Medulla oblongata (tissue), 1 donor: ENCODE results near the gene MDM1.

Experiments used
- DNase-seq: peaks from one replicate; pipeline ENCODE4 v3.0.0-alpha.2; 2015; ENCODE audit errors: extremely low spot score

MDM1 gene

DNA sequence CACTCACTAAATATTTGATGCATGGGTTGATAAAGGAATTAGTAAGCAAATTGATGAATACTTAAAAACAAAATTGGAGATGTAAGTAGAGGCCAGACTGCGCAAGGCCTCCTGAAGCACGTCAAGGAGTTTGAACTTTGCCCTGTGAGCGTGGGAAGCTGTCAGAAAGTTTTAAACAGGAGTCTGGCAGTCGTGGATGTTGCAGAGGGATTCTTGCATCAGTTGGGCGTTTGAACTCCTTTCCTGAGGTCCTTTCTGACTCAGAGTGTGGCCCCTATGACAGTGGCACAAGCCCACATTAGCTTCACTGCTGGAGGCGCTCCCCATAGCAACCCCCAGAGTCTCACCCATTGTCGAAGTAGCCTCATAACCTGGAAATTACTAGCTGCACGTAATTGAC lies 60.8 kb downstream of the MDM1 start:
- DNase-seq: no peak

DNA sequence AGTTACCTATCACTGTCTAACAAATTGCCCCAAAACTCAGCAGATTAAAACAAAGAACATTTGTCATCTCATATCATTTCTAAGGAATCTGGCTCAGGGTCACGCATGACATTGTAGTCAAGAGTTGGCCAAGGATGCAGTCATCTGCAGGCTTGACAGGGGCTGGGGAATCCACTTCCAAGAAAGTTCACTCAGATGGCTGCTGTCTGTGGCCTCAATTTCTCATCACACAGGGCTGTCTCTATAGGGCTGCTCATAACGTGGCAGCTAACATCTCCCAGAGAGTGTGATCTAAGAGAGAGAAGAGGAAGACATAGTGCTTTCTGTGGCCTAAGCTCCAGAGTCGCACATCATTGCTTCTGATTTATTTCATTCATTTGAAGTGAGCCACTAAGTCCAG lies 61.8 kb downstream of the MDM1 start:
- DNase-seq: no peak

DNA sequence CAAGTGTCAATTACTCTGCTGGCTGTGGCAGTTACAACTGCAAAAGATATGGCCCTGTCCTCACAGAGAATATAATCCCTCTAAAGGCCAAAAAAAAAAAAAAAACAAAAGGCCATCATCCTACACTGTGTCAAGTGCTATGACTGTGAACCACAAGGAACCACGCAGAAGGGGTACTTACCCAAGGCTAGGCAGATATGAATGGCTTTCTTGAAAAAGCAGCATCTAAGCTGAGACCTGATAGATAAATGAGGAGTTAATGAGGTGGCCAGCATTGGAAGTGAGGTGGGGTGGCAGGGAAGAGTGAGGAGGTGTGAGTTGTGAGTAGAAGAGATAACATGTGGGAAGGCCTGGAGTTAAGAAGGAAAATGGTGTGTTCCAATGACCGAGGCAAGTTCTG lies 62.4 kb downstream of the MDM1 start:
- DNase-seq: no peak

DNA sequence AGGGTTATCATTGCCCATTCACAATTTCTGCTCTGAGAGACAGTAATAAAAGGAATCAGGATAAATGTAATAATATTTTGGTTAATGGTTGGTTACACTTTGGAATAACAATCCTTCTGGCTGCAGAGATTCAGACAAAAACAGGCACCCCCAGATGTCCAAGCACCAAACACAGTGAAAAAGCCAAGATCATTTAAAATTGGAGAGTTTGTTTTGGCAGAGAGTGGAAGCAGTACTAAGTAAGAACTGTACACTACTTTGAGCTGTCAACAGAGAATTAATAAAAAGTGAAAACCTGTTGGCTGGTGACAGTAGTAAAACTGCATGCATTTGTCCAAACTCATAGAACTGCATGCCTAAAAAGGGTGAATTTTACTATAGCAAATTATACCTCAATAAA lies 63.2 kb downstream of the MDM1 start:
- DNase-seq: no peak

DNA sequence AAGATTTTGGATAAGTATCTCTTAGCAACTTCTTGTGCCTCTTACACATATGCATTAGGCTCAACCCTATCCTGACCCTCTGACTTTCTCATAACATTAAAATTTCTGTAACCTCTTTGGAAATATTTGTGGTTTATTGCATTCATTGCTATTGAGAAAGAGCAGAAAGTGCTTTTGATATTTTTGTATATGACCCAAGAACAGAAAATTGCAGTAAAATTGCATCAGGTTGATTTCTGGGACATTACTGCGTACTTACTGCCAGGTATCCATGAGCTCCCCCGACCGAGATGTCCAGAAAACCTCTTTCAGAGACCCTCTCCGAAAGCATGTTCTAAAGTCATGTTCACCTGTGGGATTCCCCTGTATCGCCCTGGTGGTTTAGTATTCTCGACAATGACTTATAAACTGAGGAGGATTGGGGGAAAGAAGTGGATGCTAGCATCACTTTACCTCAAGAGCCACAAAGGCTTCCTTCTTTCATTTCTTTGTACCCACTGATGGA lies 64.2 kb downstream of the MDM1 start:
- no peak for DNase-seq

DNA sequence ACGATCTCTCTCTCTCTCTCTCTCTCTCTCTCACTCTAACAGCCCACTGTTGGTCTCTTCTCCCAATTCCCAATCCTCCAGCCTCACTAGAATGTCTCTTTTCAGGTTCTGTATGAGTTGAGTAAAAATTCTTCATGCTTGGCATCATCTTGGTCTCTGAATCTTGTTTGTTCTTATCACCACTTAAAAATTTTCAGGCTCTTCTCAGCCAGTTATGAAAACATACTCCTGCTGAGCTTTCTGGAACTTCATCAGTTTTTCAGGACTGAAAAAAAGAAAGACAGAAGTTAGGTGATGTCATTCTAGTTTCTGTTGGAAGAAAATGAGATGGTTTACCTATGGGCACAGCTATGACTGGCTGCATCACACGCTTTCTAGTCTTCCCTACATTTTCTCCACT lies 67.3 kb downstream of the MDM1 start:
- DNase-seq: no peak

DNA sequence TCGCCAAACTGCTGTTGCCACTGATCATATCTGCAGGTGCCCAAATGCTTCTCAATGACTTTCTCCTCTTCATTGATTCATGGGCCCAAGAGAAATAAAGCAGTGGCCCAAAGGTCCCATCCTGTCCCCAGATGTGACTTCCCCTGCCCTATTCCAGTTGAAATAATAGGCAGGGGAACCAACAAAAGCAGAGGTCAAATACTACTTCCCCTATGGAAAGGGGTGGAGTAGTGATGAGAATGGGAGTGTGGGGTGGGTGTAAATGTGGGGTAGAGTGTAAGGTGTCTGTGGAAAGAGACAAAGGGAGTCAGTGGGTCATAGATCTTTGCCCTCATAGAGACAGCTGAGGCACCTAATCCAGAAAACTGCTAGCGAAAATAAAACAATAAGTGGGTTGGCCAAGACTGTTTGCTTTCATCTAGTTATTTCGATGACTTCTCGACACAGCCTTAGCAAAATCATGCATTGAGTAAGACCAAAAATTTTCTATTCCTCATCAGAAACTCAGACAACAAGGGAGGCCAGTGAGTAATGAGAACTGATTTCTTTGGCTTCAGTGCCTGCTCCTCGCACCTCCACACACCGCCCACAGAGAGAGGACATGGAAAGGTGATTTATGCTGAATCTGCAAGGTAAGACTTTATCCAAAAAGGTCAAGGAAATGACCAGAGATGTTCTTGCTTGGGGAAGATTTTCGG lies 67.9 kb downstream of the MDM1 start:
- DNase-seq: no peak

DNA sequence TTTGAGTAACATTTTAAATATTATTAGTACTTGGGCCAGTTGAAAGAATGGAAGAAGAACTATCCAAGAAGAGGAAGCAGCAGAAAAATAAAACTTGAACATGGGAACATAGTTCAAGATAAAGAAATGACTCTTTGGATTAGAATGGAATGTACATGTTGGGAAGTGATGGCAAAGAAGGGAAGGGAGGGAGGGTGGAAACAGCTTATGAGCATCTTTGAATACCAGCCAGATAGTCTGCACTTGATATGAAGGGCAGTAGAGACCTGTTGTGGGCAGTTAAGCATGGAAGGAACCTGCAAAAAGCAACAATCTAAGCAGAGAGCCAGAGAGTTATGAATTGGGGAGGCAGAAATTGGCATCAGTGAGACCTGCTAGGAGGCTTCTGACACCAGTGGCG lies 68.8 kb downstream of the MDM1 start:
- no peak for DNase-seq

DNA sequence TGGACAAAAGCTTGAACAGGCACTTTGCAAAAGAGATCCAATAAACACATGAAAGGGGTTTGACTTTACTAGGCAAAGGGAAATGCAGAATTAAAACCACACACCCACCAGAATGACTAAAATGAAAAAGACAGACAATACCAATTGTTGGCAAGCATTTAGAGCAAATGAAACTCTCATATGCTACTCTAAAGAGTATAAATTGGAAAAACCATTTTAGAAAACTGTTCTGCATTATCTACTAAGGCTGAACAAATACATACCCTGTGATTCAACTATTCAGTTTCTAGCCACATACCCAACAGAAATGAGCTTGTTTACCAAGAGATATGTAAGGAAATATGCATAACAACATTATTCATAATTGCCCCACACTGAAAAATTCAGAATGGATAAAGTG lies 70.3 kb downstream of the MDM1 start:
- DNase-seq: no peak

DNA sequence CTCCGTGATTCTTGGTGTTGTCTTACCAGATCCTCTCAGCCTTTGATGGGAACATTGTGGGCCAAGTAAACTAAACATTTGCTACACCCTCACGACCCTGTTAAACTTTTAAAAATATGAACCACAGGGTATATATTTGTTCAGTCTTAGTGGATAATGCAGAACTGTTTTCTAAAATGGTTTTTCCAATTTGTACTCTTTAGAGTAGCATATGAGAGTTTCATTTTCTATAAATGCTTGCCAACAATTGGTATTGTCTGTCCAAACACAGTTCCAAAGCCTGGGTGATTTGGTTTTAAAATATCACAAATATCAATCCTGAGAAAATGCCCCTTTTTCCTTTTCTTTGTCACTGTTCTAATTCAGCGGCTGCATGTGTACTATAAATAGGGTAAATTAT lies 72.0 kb downstream of the MDM1 start:
- DNase-seq: no peak

DNA sequence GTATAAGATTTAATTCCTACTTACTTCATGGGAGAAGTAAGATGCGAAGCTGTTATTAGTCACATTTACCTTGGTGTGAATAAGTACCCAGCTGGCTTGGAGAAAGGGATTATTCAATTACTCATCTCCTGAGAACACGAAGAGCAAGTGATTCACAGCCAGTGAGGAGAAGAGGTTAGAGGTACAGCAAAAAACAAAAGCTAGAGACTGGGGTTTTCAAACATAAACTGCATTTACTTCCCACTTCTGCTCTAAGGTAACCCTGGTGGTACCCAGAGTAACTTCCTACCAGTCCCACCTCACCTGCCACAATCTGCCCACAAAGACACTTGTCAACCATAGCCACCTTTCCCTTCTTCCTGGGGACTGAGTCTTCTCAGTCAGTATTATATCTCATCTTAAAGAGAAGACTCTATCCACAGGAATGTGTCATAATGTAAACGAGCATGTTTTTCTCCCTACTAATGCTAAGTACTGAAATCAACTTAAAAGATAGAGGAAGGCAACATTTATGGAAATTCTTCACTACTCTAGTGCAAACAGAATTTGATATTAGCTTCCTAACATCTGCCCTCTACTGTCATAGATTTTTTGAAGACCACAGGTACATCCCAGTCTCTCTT lies 72.7 kb downstream of the MDM1 start:
- no peak for DNase-seq

DNA sequence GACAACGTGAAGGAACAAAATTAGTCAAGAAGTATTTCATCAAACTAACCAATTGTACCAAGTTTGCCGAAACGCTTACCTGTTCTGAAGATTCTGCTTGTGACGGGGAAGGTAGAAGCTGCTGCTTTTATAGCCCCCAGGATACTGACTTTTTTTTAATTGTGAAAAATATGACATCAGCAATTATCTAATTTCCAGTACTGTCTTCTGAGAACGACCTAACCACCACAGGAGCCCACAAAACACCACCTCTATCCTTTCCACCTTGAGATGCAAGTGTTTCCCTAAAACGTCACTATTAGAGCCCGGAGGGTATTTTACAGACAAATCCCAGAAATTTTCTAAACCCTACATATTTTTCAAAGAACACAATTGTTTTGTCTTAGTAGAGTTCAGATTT lies 78.7 kb downstream of the MDM1 start, which contains the start of gene IL22:
Gene IL22, minus strand, starts transcription at position 101 of the 400 bp plus-strand sequence. CDS start 156 bp downstream, outside the sequence.
- DNase-seq: no peak

DNA sequence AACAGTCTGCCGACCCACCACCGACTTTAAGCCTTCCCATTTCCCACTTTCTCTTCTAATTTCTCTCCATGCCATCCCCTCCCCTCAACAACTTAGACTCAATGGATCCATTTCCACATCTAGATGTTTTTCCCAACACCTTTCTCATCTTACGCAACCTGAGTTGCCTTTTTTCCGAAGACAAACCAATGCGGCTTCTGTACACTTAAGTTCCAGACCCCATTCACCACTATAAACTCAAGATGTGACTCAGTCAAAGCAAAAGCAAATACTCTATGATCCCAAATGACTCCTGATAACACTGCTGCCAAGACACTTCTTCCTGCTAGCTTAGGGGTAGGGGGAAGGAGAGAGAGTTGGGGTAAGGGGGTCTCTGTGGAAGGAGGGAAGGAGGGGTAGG lies 80.1 kb downstream of the MDM1 start:
- no peak for DNase-seq

DNA sequence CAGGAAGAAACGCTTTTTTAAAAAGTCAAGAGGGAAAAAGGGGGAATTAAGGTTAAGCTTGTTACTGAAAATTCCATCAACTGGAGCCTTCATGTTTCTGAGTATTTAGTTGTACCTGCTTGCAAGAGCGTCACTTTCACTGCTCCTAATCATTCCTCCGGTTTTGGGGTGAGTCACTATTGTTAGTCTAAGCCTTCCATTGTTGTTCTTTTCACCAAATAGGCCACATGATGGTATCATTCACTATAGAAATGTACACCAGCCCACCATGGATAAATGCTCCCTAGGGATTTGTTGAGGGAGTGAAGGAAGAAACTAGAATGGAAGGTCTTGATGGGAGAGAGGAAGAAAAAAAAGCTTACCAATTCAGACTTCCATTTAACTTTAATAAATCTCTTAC lies 81.7 kb downstream of the MDM1 start:
- DNase-seq: no peak

DNA sequence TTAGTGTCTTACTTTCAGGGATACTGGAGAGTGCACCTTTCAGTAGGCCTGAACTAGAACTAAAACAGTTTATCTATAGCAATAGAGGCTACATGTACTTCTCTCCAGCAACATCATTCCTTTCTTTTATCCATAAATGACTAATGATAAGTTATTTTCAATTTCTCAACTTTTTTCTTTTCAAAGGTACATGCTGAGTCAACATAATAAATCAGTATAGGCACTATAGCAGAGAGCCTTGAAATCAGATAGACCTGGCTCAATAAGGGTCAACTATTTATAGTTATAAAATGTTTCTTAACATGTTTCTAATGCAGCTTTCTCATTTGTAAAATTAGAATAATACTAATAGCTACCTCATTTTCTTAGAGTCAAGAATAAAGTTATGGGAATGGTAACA lies 84.4 kb downstream of the MDM1 start:
- DNase-seq: no peak

DNA sequence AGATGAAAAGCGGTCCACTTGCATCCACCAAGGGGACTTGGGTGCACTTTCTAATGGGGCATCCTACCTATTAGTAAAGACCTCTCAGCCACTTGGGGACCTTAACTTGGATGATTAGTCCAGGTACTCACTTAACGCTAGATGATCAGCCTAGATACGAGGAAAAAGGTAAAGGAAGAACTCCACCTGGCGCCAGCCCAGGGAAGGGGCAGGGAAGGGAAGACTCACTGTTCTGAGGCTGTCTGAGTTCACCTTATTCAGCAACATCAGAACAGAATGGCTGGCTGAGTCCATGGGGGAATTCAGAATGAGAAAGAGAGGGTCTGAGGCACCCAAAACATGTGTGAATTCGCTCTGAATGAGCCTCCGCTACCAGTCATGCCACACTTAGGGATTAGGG lies 85.8 kb downstream of the MDM1 start:
- DNase-seq: no peak

DNA sequence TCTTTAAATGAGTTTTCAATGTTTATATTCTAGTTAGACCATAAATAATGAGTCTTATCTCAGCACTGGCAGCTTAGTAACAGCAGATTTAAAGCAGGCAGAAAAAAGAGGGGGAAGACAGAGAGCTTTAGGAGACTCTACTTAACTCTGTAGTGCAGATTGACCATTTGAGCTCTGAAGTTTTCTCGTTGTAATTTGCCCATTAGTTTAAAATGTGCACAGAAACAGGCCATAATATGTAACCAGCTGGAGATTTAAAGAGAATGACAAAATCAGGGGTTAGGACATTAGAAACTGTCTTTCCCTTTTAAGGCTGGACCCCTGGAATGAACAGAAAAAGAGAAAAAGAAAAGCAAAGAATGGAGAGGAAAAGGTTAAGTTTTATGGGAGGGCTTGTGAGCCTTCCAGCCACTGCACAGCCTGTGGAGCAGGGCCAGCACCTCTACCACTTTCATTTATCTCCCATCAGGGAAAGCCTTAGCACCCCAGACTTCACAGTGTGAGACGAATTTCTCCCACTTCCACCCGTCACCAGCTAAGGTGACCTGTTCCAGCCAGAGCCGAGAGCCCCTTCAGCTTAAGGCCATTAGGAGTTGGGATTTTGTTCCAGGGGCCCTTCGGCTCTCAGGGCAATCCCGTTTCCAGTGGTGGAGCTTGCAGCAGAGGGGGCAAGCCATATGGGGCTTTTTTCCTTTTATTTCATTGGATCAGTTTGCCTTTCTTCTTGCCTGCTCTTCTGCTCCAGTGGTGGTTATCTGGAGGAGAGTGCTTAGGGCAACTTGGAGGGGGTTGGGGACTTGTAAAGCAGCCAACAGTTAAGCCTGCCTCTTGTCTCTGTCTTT lies 86.8 kb downstream of the MDM1 start:
- no peak for DNase-seq
